ENCODE data around the gene CBFA2T3. TPM values are rescaled to one million over a fixed set of nuclear protein-coding genes. Genes with fewer than 3 reads are reported as not detected.
"Not testable (repeated sequence)": the region's sequence is repeated elsewhere in the genome, so short reads cannot be mapped to it uniquely, and the experiment has no call there.

The CBFA2T3 gene
- total RNA-seq, 6 experiments from 2014 or later = not detected

GRCh38 chr16:89004209-89004831, 27.3 kb upstream of the CBFA2T3 start:
- Mint-ChIP-seq H3K4me1 (ENCODE audit: low read depth) (no peaks in the 10 kb centered on the region), H3K4me3 (no peak overlapping the region)
- TF ChIP-seq CTCF (IDR thresholded peaks at IDR 0.05) = no peak

GRCh38 chr16:89003831-89004208, 26.8 kb upstream of the CBFA2T3 start:
- Mint-ChIP-seq H3K4me1 (ENCODE audit: low read depth) (no peaks in the 10 kb centered on the region), H3K27me3 (ENCODE audit: insufficient read depth) (peaks cover 5% of the 10 kb centered on the region), H3K27ac (no peak overlapping the region), H3K4me3 (no peak overlapping the region), H3K9me3 (peaks cover 24% of the 10 kb centered on the region), H3K36me3 (ENCODE audit: low read depth) (peaks cover 6% of the 10 kb centered on the region)
- no peak for TF ChIP-seq CTCF (IDR thresholded peaks at IDR 0.05)
- DNase-seq = no peak

More at GRCh38 chr16:89004209-89004831, 27.3 kb upstream of the CBFA2T3 start:
- H3K9me3 Mint-ChIP-seq = peaks cover 20% of the 10 kb centered on the region
- DNase-seq = peak; percentile 4
- peaks cover under 1% of the 10 kb centered on the region for H3K36me3 Mint-ChIP-seq (ENCODE audit: low read depth)
- peaks cover 5% of the 10 kb centered on the region for H3K27me3 Mint-ChIP-seq (ENCODE audit: insufficient read depth)
- no peak overlapping the region for H3K27ac Mint-ChIP-seq

GRCh38 chr16:89002851-89003830, 26.1 kb upstream of the CBFA2T3 start:
- no peak for DNase-seq
- Mint-ChIP-seq H3K27me3 (ENCODE audit: insufficient read depth) (peaks cover 5% of the 10 kb centered on the region), H3K4me1 (ENCODE audit: low read depth) (no peaks in the 10 kb centered on the region), H3K27ac (no peak overlapping the region), H3K36me3 (ENCODE audit: low read depth) (peaks cover 6% of the 10 kb centered on the region), H3K9me3 (peaks cover 29% of the 10 kb centered on the region), H3K4me3 (no peak overlapping the region)
- no peak for TF ChIP-seq CTCF (IDR thresholded peaks at IDR 0.05)

- Mint-ChIP-seq H3K9me3 (peaks cover 40% of the 10 kb centered on the region), H3K36me3 (ENCODE audit: low read depth) (peaks cover 12% of the 10 kb centered on the region)
- not testable (repeated sequence) for H3K4me3 Mint-ChIP-seq; H3K4me1 Mint-ChIP-seq (ENCODE audit: low read depth); DNase-seq; H3K27ac Mint-ChIP-seq; H3K27me3 Mint-ChIP-seq (ENCODE audit: insufficient read depth)
Observed at GRCh38 chr16:89002081-89002480, 25.1 kb upstream of the CBFA2T3 start.

GRCh38 chr16:89001117-89002027, 24.4 kb upstream of the CBFA2T3 start:
- H3K36me3 Mint-ChIP-seq (ENCODE audit: low read depth) = peaks cover 12% of the 10 kb centered on the region
- H3K9me3 Mint-ChIP-seq = peaks cover 42% of the 10 kb centered on the region
- peaks cover 7% of the 10 kb centered on the region for H3K27me3 Mint-ChIP-seq (ENCODE audit: insufficient read depth)
- DNase-seq = no peak
- H3K4me1 Mint-ChIP-seq (ENCODE audit: low read depth) = no peaks in the 10 kb centered on the region
- no peak overlapping the region for H3K4me3 Mint-ChIP-seq
- no peak for TF ChIP-seq CTCF (IDR thresholded peaks at IDR 0.05)
- no peak overlapping the region for H3K27ac Mint-ChIP-seq
